Skeletal muscle tissue (tissue), 4 donors: ENCODE data around the gene MIPEP. TPM values are rescaled to one million over a fixed set of nuclear protein-coding genes. Genes with fewer than 3 reads are reported as not detected.

Source experiments
- H3K27ac ChIP-seq: one replicate; pipeline ENCODE4 v1.7.0; 2013; ENCODE audit warnings: mild to moderate bottlenecking, low read depth, low read length, inconsistent platforms
- H3K27me3 ChIP-seq, 3 donors: one replicate each; pipeline ENCODE4 v1.7.0; 2013; ENCODE audit warnings: low read length in 3 of 3; ENCODE audit not compliant: control insufficient read depth in 3 of 3, insufficient read depth in 3 of 3
- H3K36me3 ChIP-seq, 3 donors: one replicate each; pipeline ENCODE4 v1.7.0; 2013; ENCODE audit warnings: low read length in 3 of 3; ENCODE audit not compliant: control insufficient read depth in 3 of 3, insufficient read depth in 3 of 3
- H3K4me1 ChIP-seq, 3 donors: one replicate each; pipeline ENCODE4 v1.7.0; 2013; ENCODE audit warnings: low read length in 3 of 3, mild to moderate bottlenecking in 3 of 3; ENCODE audit not compliant: control insufficient read depth in 3 of 3, insufficient read depth in 3 of 3
- H3K4me3 ChIP-seq, 3 donors: one replicate each; pipeline ENCODE4 v1.7.0; 2013; ENCODE audit warnings: low read length in 3 of 3
- H3K9ac ChIP-seq, 3 donors: one replicate each; pipeline ENCODE4 v1.7.0; 2013; ENCODE audit warnings: low read length in 3 of 3, mild to moderate bottlenecking in 3 of 3, moderate library complexity in 2 of 3, low read depth in 1 of 3
- H3K9me3 ChIP-seq, 3 donors: one replicate each; pipeline ENCODE4 v1.7.0; 2013; ENCODE audit warnings: low read length in 3 of 3; ENCODE audit not compliant: control insufficient read depth in 3 of 3
- total RNA-seq: library from RNA; depleted of rRNA; stranded (reverse); fragments of >200 nt; gene quantifications from one replicate; pipeline ENCODE4 v1.2.3, GENCODE V29; 2014
- donor health status: Osteomylitis.

Gene MIPEP
- total RNA-seq, 1 donor from 2014 or later: 13.6 TPM

GRCh38 chr13:23844132-23844531 is 45.1 kb downstream of the MIPEP start:
- H3K27me3 ChIP-seq: no peaks in the 10 kb centered on the region
- H3K27ac ChIP-seq: no peak overlapping the region
- no peak overlapping the region for H3K4me3 ChIP-seq
- no peaks in the 10 kb centered on the region for H3K9me3 ChIP-seq
- peaks cover 0 to 3% (median 0%) of the 10 kb centered on the region in 3 donors for H3K4me1 ChIP-seq
- no peak overlapping the region for H3K9ac ChIP-seq
- peaks cover 0 to 2% (median 0%) of the 10 kb centered on the region in 3 donors for H3K36me3 ChIP-seq

GRCh38 chr13:23843436-23843835 is 45.8 kb downstream of the MIPEP start:
- H3K36me3 ChIP-seq: no peaks in the 10 kb centered on the region
- H3K27me3 ChIP-seq: no peaks in the 10 kb centered on the region
- H3K9ac ChIP-seq: no peak overlapping the region
- no peak overlapping the region for H3K4me3 ChIP-seq
- no peak overlapping the region for H3K27ac ChIP-seq
- H3K4me1 ChIP-seq: peaks cover 0 to 9% (median 3%) of the 10 kb centered on the region in 3 donors
- H3K9me3 ChIP-seq: no peaks in the 10 kb centered on the region

- H3K4me3 ChIP-seq: no peak overlapping the region
- H3K9ac ChIP-seq: no peak overlapping the region
- no peak overlapping the region for H3K27ac ChIP-seq
- no peaks in the 10 kb centered on the region for H3K27me3 ChIP-seq
- no peaks in the 10 kb centered on the region for H3K36me3 ChIP-seq
- H3K9me3 ChIP-seq: no peaks in the 10 kb centered on the region
- peaks cover 0 to 8% (median 3%) of the 10 kb centered on the region in 3 donors for H3K4me1 ChIP-seq
Observed at GRCh38 chr13:23842406-23842805, 46.8 kb downstream of the MIPEP start.

GRCh38 chr13:23833733-23834611 is 55.2 kb downstream of the MIPEP start:
- Histone ChIP-seq H3K4me3 (no peak overlapping the region), H3K4me1 (peaks cover 0 to 6% (median 2%) of the 10 kb centered on the region in 3 donors), H3K9ac (no peak overlapping the region), H3K9me3 (no peaks in the 10 kb centered on the region), H3K27ac (no peak overlapping the region), H3K27me3 (no peaks in the 10 kb centered on the region), H3K36me3 (peaks cover 0 to 2% (median 0%) of the 10 kb centered on the region in 3 donors)

- Histone ChIP-seq H3K27ac (no peak overlapping the region), H3K9me3 (no peaks in the 10 kb centered on the region), H3K27me3 (no peaks in the 10 kb centered on the region), H3K36me3 (no peaks in the 10 kb centered on the region), H3K9ac (no peak overlapping the region), H3K4me3 (no peak overlapping the region), H3K4me1 (no peaks in the 10 kb centered on the region)
Observed at GRCh38 chr13:23828866-23829265, 60.3 kb downstream of the MIPEP start.

GRCh38 chr13:23828086-23828485 is 61.1 kb downstream of the MIPEP start:
- no peak overlapping the region for H3K9ac ChIP-seq
- H3K9me3 ChIP-seq: no peaks in the 10 kb centered on the region
- H3K4me3 ChIP-seq: no peak overlapping the region
- no peaks in the 10 kb centered on the region for H3K27me3 ChIP-seq
- H3K27ac ChIP-seq: no peak overlapping the region
- H3K36me3 ChIP-seq: no peaks in the 10 kb centered on the region
- no peaks in the 10 kb centered on the region for H3K4me1 ChIP-seq

GRCh38 chr13:23825179-23825578 is 64.0 kb downstream of the MIPEP start:
- no peaks in the 10 kb centered on the region for H3K36me3 ChIP-seq
- no peak overlapping the region for H3K27ac ChIP-seq
- no peaks in the 10 kb centered on the region for H3K27me3 ChIP-seq
- H3K4me3 ChIP-seq: no peak overlapping the region
- H3K9ac ChIP-seq: no peak overlapping the region
- no peaks in the 10 kb centered on the region for H3K9me3 ChIP-seq
- no peaks in the 10 kb centered on the region for H3K4me1 ChIP-seq

GRCh38 chr13:23824371-23824770 is 64.8 kb downstream of the MIPEP start:
- H3K36me3 ChIP-seq: no peaks in the 10 kb centered on the region
- H3K27me3 ChIP-seq: no peaks in the 10 kb centered on the region
- H3K4me3 ChIP-seq: no peak overlapping the region
- H3K4me1 ChIP-seq: no peaks in the 10 kb centered on the region
- H3K9me3 ChIP-seq: no peaks in the 10 kb centered on the region
- H3K27ac ChIP-seq: no peak overlapping the region
- no peak overlapping the region for H3K9ac ChIP-seq

GRCh38 chr13:23822252-23822824 is 66.9 kb downstream of the MIPEP start:
- H3K27ac ChIP-seq: no peak overlapping the region
- H3K4me1 ChIP-seq: no peaks in the 10 kb centered on the region
- no peak overlapping the region for H3K9ac ChIP-seq
- no peak overlapping the region for H3K4me3 ChIP-seq
- H3K27me3 ChIP-seq: no peaks in the 10 kb centered on the region
- H3K36me3 ChIP-seq: no peaks in the 10 kb centered on the region
- H3K9me3 ChIP-seq: no peaks in the 10 kb centered on the region

- Histone ChIP-seq H3K27me3 (no peaks in the 10 kb centered on the region), H3K27ac (no peak overlapping the region), H3K4me1 (no peaks in the 10 kb centered on the region), H3K36me3 (no peaks in the 10 kb centered on the region), H3K4me3 (no peak overlapping the region), H3K9ac (no peak overlapping the region), H3K9me3 (no peaks in the 10 kb centered on the region)
Observed at GRCh38 chr13:23820530-23820929, 68.7 kb downstream of the MIPEP start.
